ENCODE data around the gene LMF1.

LMF1 gene

GRCh38 chr16:986925-987582 lies 16.3 kb upstream of the LMF1 start:
- no peak overlapping the region for H2AFZ ChIP-seq (ENCODE audit: low read depth, low read length)
- no peak overlapping the region for H3K4me3 ChIP-seq (ENCODE audit: low read length)
- peaks cover 11% of the 10 kb centered on the region for H3K27me3 ChIP-seq (ENCODE audit: insufficient read depth, low read length)
- H3K4me1 ChIP-seq (ENCODE audit: insufficient read depth, low read length), result peaks cover 44% of the 10 kb centered on the region
- peaks cover 12% of the 10 kb centered on the region for H3K36me3 ChIP-seq (ENCODE audit: insufficient read depth, low read length)
- H3K9me3 ChIP-seq (ENCODE audit: low read length), result no peaks in the 10 kb centered on the region

- Histone ChIP-seq H3K4me3 (ENCODE audit: low read length) (no peak overlapping the region), H3K9me3 (ENCODE audit: low read length) (no peaks in the 10 kb centered on the region), H2AFZ (ENCODE audit: low read depth, low read length) (no peak overlapping the region), H3K36me3 (ENCODE audit: insufficient read depth, low read length) (peaks cover 12% of the 10 kb centered on the region), H3K4me1 (ENCODE audit: insufficient read depth, low read length) (peaks cover 38% of the 10 kb centered on the region), H3K27me3 (ENCODE audit: insufficient read depth, low read length) (peaks cover 11% of the 10 kb centered on the region)
Measured at GRCh38 chr16:986411-986810, 15.6 kb upstream of the LMF1 start.

- no peaks in the 10 kb centered on the region for H3K9me3 ChIP-seq (ENCODE audit: low read length)
- no peak overlapping the region for H3K4me3 ChIP-seq (ENCODE audit: low read length)
- H3K4me1 ChIP-seq (ENCODE audit: insufficient read depth, low read length), result peaks cover 33% of the 10 kb centered on the region
- no peak overlapping the region for H2AFZ ChIP-seq (ENCODE audit: low read depth, low read length)
- H3K36me3 ChIP-seq (ENCODE audit: insufficient read depth, low read length), result peaks cover 12% of the 10 kb centered on the region
- peaks cover 11% of the 10 kb centered on the region for H3K27me3 ChIP-seq (ENCODE audit: insufficient read depth, low read length)
Measured at GRCh38 chr16:985646-986400, 15.0 kb upstream of the LMF1 start.

- Histone ChIP-seq H2AFZ (ENCODE audit: low read depth, low read length) (no peak overlapping the region), H3K9me3 (ENCODE audit: low read length) (no peaks in the 10 kb centered on the region), H3K4me3 (ENCODE audit: low read length) (no peak overlapping the region), H3K4me1 (ENCODE audit: insufficient read depth, low read length) (peaks cover 30% of the 10 kb centered on the region), H3K27me3 (ENCODE audit: insufficient read depth, low read length) (peaks cover 11% of the 10 kb centered on the region), H3K36me3 (ENCODE audit: insufficient read depth, low read length) (peaks cover 12% of the 10 kb centered on the region)
Measured at GRCh38 chr16:984736-985636, 14.2 kb upstream of the LMF1 start.

- Histone ChIP-seq H3K4me3 (ENCODE audit: low read length) (no peak overlapping the region), H3K9me3 (ENCODE audit: low read length) (no peaks in the 10 kb centered on the region), H3K4me1 (ENCODE audit: insufficient read depth, low read length) (peaks cover 25% of the 10 kb centered on the region), H3K27me3 (ENCODE audit: insufficient read depth, low read length) (peaks cover 11% of the 10 kb centered on the region), H3K36me3 (ENCODE audit: insufficient read depth, low read length) (peaks cover 12% of the 10 kb centered on the region), H2AFZ (ENCODE audit: low read depth, low read length) (no peak overlapping the region)
Measured at GRCh38 chr16:984121-984694, 13.4 kb upstream of the LMF1 start.

GRCh38 chr16:983044-984030 lies 12.6 kb upstream of the LMF1 start:
- Histone ChIP-seq H3K36me3 (ENCODE audit: insufficient read depth, low read length) (peaks cover 12% of the 10 kb centered on the region), H3K27me3 (ENCODE audit: insufficient read depth, low read length) (peaks cover 11% of the 10 kb centered on the region), H3K9me3 (ENCODE audit: low read length) (no peaks in the 10 kb centered on the region), H2AFZ (ENCODE audit: low read depth, low read length) (no peak overlapping the region), H3K4me3 (ENCODE audit: low read length) (peak overlapping the region; percentile 47), H3K4me1 (ENCODE audit: insufficient read depth, low read length) (peaks cover 32% of the 10 kb centered on the region)

GRCh38 chr16:982145-983043 lies 11.6 kb upstream of the LMF1 start:
- peaks cover 12% of the 10 kb centered on the region for H3K36me3 ChIP-seq (ENCODE audit: insufficient read depth, low read length)
- H3K9me3 ChIP-seq (ENCODE audit: low read length), result no peaks in the 10 kb centered on the region
- peak overlapping the region; percentile 47 for H3K4me3 ChIP-seq (ENCODE audit: low read length)
- peaks cover 11% of the 10 kb centered on the region for H3K27me3 ChIP-seq (ENCODE audit: insufficient read depth, low read length)
- no peak overlapping the region for H2AFZ ChIP-seq (ENCODE audit: low read depth, low read length)
- H3K4me1 ChIP-seq (ENCODE audit: insufficient read depth, low read length), result peaks cover 37% of the 10 kb centered on the region

- Histone ChIP-seq H3K4me1 (ENCODE audit: insufficient read depth, low read length) (peaks cover 42% of the 10 kb centered on the region), H3K9me3 (ENCODE audit: low read length) (no peaks in the 10 kb centered on the region), H3K4me3 (ENCODE audit: low read length) (peak within 1 kb of the TSS; percentile 50), H3K27me3 (ENCODE audit: insufficient read depth, low read length) (peaks cover 11% of the 10 kb centered on the region), H2AFZ (ENCODE audit: low read depth, low read length) (no peak within 1 kb of the TSS), H3K36me3 (ENCODE audit: insufficient read depth, low read length) (peaks cover 12% of the 10 kb centered on the region)
Measured at GRCh38 chr16:981695-982144, 10.9 kb upstream of the LMF1 start, which contains the start of gene SOX8. Gene SOX8, plus strand, starts transcription at chr16:981770. Its CDS starts 153 bp downstream, at chr16:981923.

- Histone ChIP-seq H3K4me3 (ENCODE audit: low read length) (peak overlapping the region; percentile 35), H3K9me3 (ENCODE audit: low read length) (no peaks in the 10 kb centered on the region), H2AFZ (ENCODE audit: low read depth, low read length) (no peak overlapping the region), H3K27me3 (ENCODE audit: insufficient read depth, low read length) (peaks cover 11% of the 10 kb centered on the region), H3K36me3 (ENCODE audit: insufficient read depth, low read length) (peaks cover 7% of the 10 kb centered on the region), H3K4me1 (ENCODE audit: insufficient read depth, low read length) (peaks cover 43% of the 10 kb centered on the region)
Measured at GRCh38 chr16:980595-980854, 9.7 kb upstream of the LMF1 start.

GRCh38 chr16:979859-980594 lies 9.2 kb upstream of the LMF1 start:
- Histone ChIP-seq H3K4me3 (ENCODE audit: low read length) (peak overlapping the region; percentile 35), H2AFZ (ENCODE audit: low read depth, low read length) (no peak overlapping the region), H3K9me3 (ENCODE audit: low read length) (no peaks in the 10 kb centered on the region), H3K36me3 (ENCODE audit: insufficient read depth, low read length) (peaks cover 2% of the 10 kb centered on the region), H3K4me1 (ENCODE audit: insufficient read depth, low read length) (peaks cover 43% of the 10 kb centered on the region), H3K27me3 (ENCODE audit: insufficient read depth, low read length) (peaks cover 11% of the 10 kb centered on the region)

GRCh38 chr16:979147-979546 lies 8.4 kb upstream of the LMF1 start:
- H3K4me3 ChIP-seq (ENCODE audit: low read length), result no peak overlapping the region
- H3K36me3 ChIP-seq (ENCODE audit: insufficient read depth, low read length), result no peaks in the 10 kb centered on the region
- H3K4me1 ChIP-seq (ENCODE audit: insufficient read depth, low read length), result peaks cover 43% of the 10 kb centered on the region
- no peaks in the 10 kb centered on the region for H3K9me3 ChIP-seq (ENCODE audit: low read length)
- H2AFZ ChIP-seq (ENCODE audit: low read depth, low read length), result no peak overlapping the region
- H3K27me3 ChIP-seq (ENCODE audit: insufficient read depth, low read length), result peaks cover 11% of the 10 kb centered on the region
